ENCODE results near the gene EFNB3.
A peak's percentile ranks its signal among the peaks of the same experiment; 100 is the strongest.

EFNB3 gene

GRCh38 chr17:7715936-7716886, 11.2 kb downstream of the EFNB3 start:
- Histone ChIP-seq H3K9me3 (ENCODE audit: control insufficient read depth, insufficient read depth, low read depth, low read length) (no peaks in the 10 kb centered on the region), H3K4me1 (ENCODE audit: control insufficient read depth, insufficient read depth, low read length) (peaks cover 9% of the 10 kb centered on the region), H3K27ac (ENCODE audit: extremely low read depth, low read depth, low read length) (peak overlapping the region; percentile 38; the same call in 1 of the 2 replicates), H3K4me3 (ENCODE audit: low read depth, low read length) (peak overlapping the region; percentile 54), H3K36me3 (ENCODE audit: control insufficient read depth in 2 of 2, insufficient read depth in 1 of 2, low read length in 2 of 2) (no peaks in the 10 kb centered on the region)
- ChIA-PET CTCF (interaction anchor here (0.6 to 2.5 kb wide), 16 partner anchors 10 to 615 kb away, joined by 3 to 49 read pairs (median 4); partner anchors contain the start of genes EFNB3, NAA38, SAT2 and TP53), POLR2A (interaction anchor here (0.6 to 3.2 kb wide), 8 partner anchors 9 to 136 kb away, joined by 3 to 51 read pairs (median 5); partner anchors contain the start of genes EFNB3, MPDU1, SAT2 and TP53)
- TF ChIP-seq ZNF394 (tag by site-specific recombination; IDR thresholded peaks at IDR 0.05; ENCODE audit: borderline replicate concordance) (0 out of 2 replicates have a peak, but pooled peaks have one; percentile 5), ZFHX2 (tag by site-specific recombination; conservative IDR thresholded peaks at IDR 0.05) (peak; percentile 59), SCRT2 (tag by site-specific recombination; IDR thresholded peaks at IDR 0.05) (peak; percentile 67; the same call in 1 of the 2 replicates), EGR2 (tag by site-specific recombination; IDR thresholded peaks at IDR 0.05; ENCODE audit: low read depth) (peak; percentile 63), KLF16 (tag by site-specific recombination; IDR thresholded peaks at IDR 0.05) (no peak), HIC1 (tag by site-specific recombination; IDR thresholded peaks at IDR 0.05) (peak; percentile 90), ZEB2 (tag by site-specific recombination; IDR thresholded peaks at IDR 0.05) (no peak), SP7 (tag by site-specific recombination; IDR thresholded peaks at IDR 0.05) (no peak), ZNF488 (tag by site-specific recombination; IDR thresholded peaks at IDR 0.05) (no peak), ZNF362 (tag by site-specific recombination; IDR thresholded peaks at IDR 0.05) (no peak), KLF1 (tag by site-specific recombination; IDR thresholded peaks at IDR 0.05) (peak; percentile 44; the same call in 1 of the 2 replicates), ZNF449 (tag by site-specific recombination; IDR thresholded peaks at IDR 0.05) (peak; percentile 79)

- H3K36me3 ChIP-seq (ENCODE audit: control insufficient read depth in 2 of 2, insufficient read depth in 1 of 2, low read length in 2 of 2): no peaks in the 10 kb centered on the region
- no peaks in the 10 kb centered on the region for H3K9me3 ChIP-seq (ENCODE audit: control insufficient read depth, insufficient read depth, low read depth, low read length)
- peak within 1 kb of the TSS; percentile 38; the same call in 1 of the 2 replicates for H3K27ac ChIP-seq (ENCODE audit: extremely low read depth, low read depth, low read length)
- ChIA-PET POLR2A (interaction anchor here (0.6 to 3.2 kb wide), 13 partner anchors 10 to 1732 kb away, joined by 3 to 51 read pairs (median 6); partner anchors contain the start of genes EFNB3, MPDU1, NAA38 and SAT2), CTCF (interaction anchor here (0.6 to 2.5 kb wide), 14 partner anchors 12 to 366 kb away, joined by 3 to 49 read pairs (median 4); partner anchors contain the start of genes EFNB3, NAA38, SAT2 and TP53)
- peak within 1 kb of the TSS; percentile 54 for H3K4me3 ChIP-seq (ENCODE audit: low read depth, low read length)
- H3K4me1 ChIP-seq (ENCODE audit: control insufficient read depth, insufficient read depth, low read length): peaks cover 9% of the 10 kb centered on the region
- TF ChIP-seq KLF16 (tag by site-specific recombination; IDR thresholded peaks at IDR 0.05): peak; percentile 100
- TF ChIP-seq ZNF580 (tag by site-specific recombination; IDR thresholded peaks at IDR 0.05): peak; percentile 78
- TF ChIP-seq ZNF558 (tag by site-specific recombination; IDR thresholded peaks at IDR 0.05): peak; percentile 76; the same call in 1 of the 2 replicates
- peak; percentile 91 for TF ChIP-seq ZSCAN23 (tag by site-specific recombination; IDR thresholded peaks at IDR 0.05)
- no peak for TF ChIP-seq ELK4 (IDR thresholded peaks at IDR 0.05; ENCODE audit: borderline replicate concordance, low read depth, low read length)
- TF ChIP-seq ZNF302 (tag by site-specific recombination; IDR thresholded peaks at IDR 0.05; ENCODE audit: low read depth): no peak
- no peak for TF ChIP-seq ZBTB7A (tag by site-specific recombination; IDR thresholded peaks at IDR 0.05; ENCODE audit: low read depth)
- no peak for TF ChIP-seq ZNF416 (tag by site-specific recombination; IDR thresholded peaks at IDR 0.05)
- TF ChIP-seq ZNF621 (tag by site-specific recombination; IDR thresholded peaks at IDR 0.05): no peak
- TF ChIP-seq ZBTB17 (tag by site-specific recombination; IDR thresholded peaks at IDR 0.05): peak; percentile 88
- peak; percentile 93 for TF ChIP-seq ZSCAN30 (tag by site-specific recombination; IDR thresholded peaks at IDR 0.05)
- TF ChIP-seq SP3 (tag by site-specific recombination; IDR thresholded peaks at IDR 0.05): peak; percentile 97
Measured at GRCh38 chr17:7716901-7717755, 12.1 kb downstream of the EFNB3 start, which contains the start of gene DNAH2. Gene DNAH2, plus strand, starts transcription at chr17:7717744. Its CDS starts 1,991 bp downstream, at chr17:7719735.

All from HEK293 (cell line).